ENCODE data around the gene BLNK. TPM values are rescaled to one million over a fixed set of nuclear protein-coding genes. Genes with fewer than 3 reads are reported as not detected.
"Not testable (repeated sequence)": the region's sequence is repeated elsewhere in the genome, so short reads cannot be mapped to it uniquely, and the experiment has no call there.

BLNK gene
- total RNA-seq, 1 donor, result 0.36 TPM

GRCh38 chr10:96205580-96205979 lies 65.8 kb downstream of the BLNK start:
- no peaks in the 10 kb centered on the region for H3K4me1 ChIP-seq (ENCODE audit: insufficient read depth, low read length)
- H3K27ac ChIP-seq (ENCODE audit: low read depth, low read length), result no peak overlapping the region
- H3K9me3 ChIP-seq (ENCODE audit: low read depth, low read length), result no peaks in the 10 kb centered on the region
- no peak for TF ChIP-seq CTCF (IDR thresholded peaks at IDR 0.05; ENCODE audit: extremely low read depth, low read depth, low read length)
- H2AFZ ChIP-seq (ENCODE audit: low read length), result no peak overlapping the region
- H3K79me2 ChIP-seq (ENCODE audit: insufficient read depth, low read length), result no peaks in the 10 kb centered on the region
- H3K27me3 ChIP-seq (ENCODE audit: insufficient read depth, low read length), result no peaks in the 10 kb centered on the region
- no peak overlapping the region for H3K4me3 ChIP-seq (ENCODE audit: insufficient read depth, low read length)
- H3K4me2 ChIP-seq (ENCODE audit: insufficient read depth, low read length), result no peak overlapping the region
- DNase-seq (ENCODE audit: insufficient read length, low spot score, missing footprints), result no peak
- no peaks in the 10 kb centered on the region for H4K20me1 ChIP-seq (ENCODE audit: insufficient read depth, low read length)
- H3K36me3 ChIP-seq (ENCODE audit: insufficient read depth, low read length), result no peaks in the 10 kb centered on the region

GRCh38 chr10:96201525-96201924 lies 69.8 kb downstream of the BLNK start:
- no peaks in the 10 kb centered on the region for H3K79me2 ChIP-seq (ENCODE audit: insufficient read depth, low read length)
- TF ChIP-seq CTCF (IDR thresholded peaks at IDR 0.05; ENCODE audit: extremely low read depth, low read depth, low read length), result no peak
- no peaks in the 10 kb centered on the region for H3K4me1 ChIP-seq (ENCODE audit: insufficient read depth, low read length)
- H3K27ac ChIP-seq (ENCODE audit: low read depth, low read length), result no peak overlapping the region
- H3K36me3 ChIP-seq (ENCODE audit: insufficient read depth, low read length), result no peaks in the 10 kb centered on the region
- H3K4me2 ChIP-seq (ENCODE audit: insufficient read depth, low read length), result no peak overlapping the region
- H2AFZ ChIP-seq (ENCODE audit: low read length), result no peak overlapping the region
- no peak for DNase-seq (ENCODE audit: insufficient read length, low spot score, missing footprints)
- H4K20me1 ChIP-seq (ENCODE audit: insufficient read depth, low read length), result no peaks in the 10 kb centered on the region
- no peaks in the 10 kb centered on the region for H3K9me3 ChIP-seq (ENCODE audit: low read depth, low read length)
- H3K4me3 ChIP-seq (ENCODE audit: insufficient read depth, low read length), result no peak overlapping the region
- no peaks in the 10 kb centered on the region for H3K27me3 ChIP-seq (ENCODE audit: insufficient read depth, low read length)

GRCh38 chr10:96189505-96189904 lies 81.9 kb downstream of the BLNK start:
- H3K9me3 ChIP-seq (ENCODE audit: low read depth, low read length); H3K27ac ChIP-seq (ENCODE audit: low read depth, low read length); H3K4me3 ChIP-seq (ENCODE audit: insufficient read depth, low read length); H2AFZ ChIP-seq (ENCODE audit: low read length); DNase-seq (ENCODE audit: insufficient read length, low spot score, missing footprints); H3K36me3 ChIP-seq (ENCODE audit: insufficient read depth, low read length); H3K27me3 ChIP-seq (ENCODE audit: insufficient read depth, low read length); H3K4me2 ChIP-seq (ENCODE audit: insufficient read depth, low read length); H3K4me1 ChIP-seq (ENCODE audit: insufficient read depth, low read length); H4K20me1 ChIP-seq (ENCODE audit: insufficient read depth, low read length); H3K79me2 ChIP-seq (ENCODE audit: insufficient read depth, low read length): not testable (repeated sequence)

- H3K4me2 ChIP-seq (ENCODE audit: insufficient read depth, low read length), result no peak overlapping the region
- H4K20me1 ChIP-seq (ENCODE audit: insufficient read depth, low read length), result no peaks in the 10 kb centered on the region
- peak overlapping the region; percentile 15 for H3K27ac ChIP-seq (ENCODE audit: low read depth, low read length)
- no peak for DNase-seq (ENCODE audit: insufficient read length, low spot score, missing footprints)
- no peaks in the 10 kb centered on the region for H3K9me3 ChIP-seq (ENCODE audit: low read depth, low read length)
- no peaks in the 10 kb centered on the region for H3K79me2 ChIP-seq (ENCODE audit: insufficient read depth, low read length)
- H2AFZ ChIP-seq (ENCODE audit: low read length), result peak overlapping the region; percentile 46
- TF ChIP-seq CTCF (IDR thresholded peaks at IDR 0.05; ENCODE audit: extremely low read depth, low read depth, low read length), result no peak
- H3K4me3 ChIP-seq (ENCODE audit: insufficient read depth, low read length), result no peak overlapping the region
- peaks cover 7% of the 10 kb centered on the region for H3K4me1 ChIP-seq (ENCODE audit: insufficient read depth, low read length)
- H3K27me3 ChIP-seq (ENCODE audit: insufficient read depth, low read length), result no peaks in the 10 kb centered on the region
- H3K36me3 ChIP-seq (ENCODE audit: insufficient read depth, low read length), result no peaks in the 10 kb centered on the region
Observed at GRCh38 chr10:96188916-96189315, 82.5 kb downstream of the BLNK start.

All from osteoblast (primary cell).